Measurements from ENCODE around the gene NONO.
A peak's percentile ranks its signal among the peaks of the same experiment; 100 is the strongest.
"Not testable (repeated sequence)": the region's sequence is repeated elsewhere in the genome, so short reads cannot be mapped to it uniquely, and the experiment has no call there.

NONO gene

GRCh38 chrX:71254092-71254963, 29.1 kb upstream of the NONO start, which contains the start of gene ZMYM3:
TSS of gene ZMYM3 (minus strand) at chrX:71254140. CDS start at chrX:71253255, 885 bp downstream.
- Histone ChIP-seq H3K27ac (ENCODE audit: low read length) (peak within 1 kb of the TSS; percentile 56), H3K36me3 (ENCODE audit: insufficient read depth, low read depth, low read length) (peaks cover 18% of the 10 kb centered on the region), H3K4me3 (ENCODE audit: low read length) (peak within 1 kb of the TSS; percentile 90), H3K9me3 (ENCODE audit: insufficient read depth, low read depth, low read length) (no peaks in the 10 kb centered on the region), H3K4me1 (ENCODE audit: insufficient read depth, low read length) (peaks cover 3% of the 10 kb centered on the region; the same call in 1 of the 2 replicates), H3K9ac (ENCODE audit: low read depth, low read length) (peak within 1 kb of the TSS; percentile 90; the same call in 1 of the 2 replicates), H3K27me3 (ENCODE audit: insufficient read depth, low read length) (no peaks in the 10 kb centered on the region)

GRCh38 chrX:71256051-71256450, 27.4 kb upstream of the NONO start:
- Histone ChIP-seq H3K27me3 (ENCODE audit: insufficient read depth, low read length) (no peaks in the 10 kb centered on the region), H3K9me3 (ENCODE audit: insufficient read depth, low read depth, low read length) (no peaks in the 10 kb centered on the region), H3K9ac (ENCODE audit: low read depth, low read length) (peak overlapping the region; percentile 90; the same call in 1 of the 2 replicates), H3K27ac (ENCODE audit: low read length) (no peak overlapping the region), H3K4me3 (ENCODE audit: low read length) (no peak overlapping the region), H3K4me1 (ENCODE audit: insufficient read depth, low read length) (peaks cover 3% of the 10 kb centered on the region; the same call in 1 of the 2 replicates), H3K36me3 (ENCODE audit: insufficient read depth, low read depth, low read length) (peaks cover 1% of the 10 kb centered on the region; the same call in 1 of the 2 replicates)

GRCh38 chrX:71256856-71257255, 26.6 kb upstream of the NONO start:
- Histone ChIP-seq H3K27ac (ENCODE audit: low read length) (no peak overlapping the region), H3K36me3 (ENCODE audit: insufficient read depth, low read depth, low read length) (no peaks in the 10 kb centered on the region), H3K4me3 (ENCODE audit: low read length) (no peak overlapping the region), H3K9ac (ENCODE audit: low read depth, low read length) (no peak overlapping the region), H3K4me1 (ENCODE audit: insufficient read depth, low read length) (peaks cover 3% of the 10 kb centered on the region; the same call in 1 of the 2 replicates), H3K27me3 (ENCODE audit: insufficient read depth, low read length) (no peaks in the 10 kb centered on the region), H3K9me3 (ENCODE audit: insufficient read depth, low read depth, low read length) (no peaks in the 10 kb centered on the region)

GRCh38 chrX:71268624-71269023, 14.8 kb upstream of the NONO start:
- H3K27me3 ChIP-seq (ENCODE audit: insufficient read depth, low read length); H3K4me3 ChIP-seq (ENCODE audit: low read length); H3K27ac ChIP-seq (ENCODE audit: low read length); H3K9ac ChIP-seq (ENCODE audit: low read depth, low read length); H3K4me1 ChIP-seq (ENCODE audit: insufficient read depth, low read length); H3K36me3 ChIP-seq (ENCODE audit: insufficient read depth, low read depth, low read length); H3K9me3 ChIP-seq (ENCODE audit: insufficient read depth, low read depth, low read length): not testable (repeated sequence)

GRCh38 chrX:71269801-71270395, 13.5 kb upstream of the NONO start:
- H3K4me3 ChIP-seq (ENCODE audit: low read length): no peak overlapping the region
- no peaks in the 10 kb centered on the region for H3K27me3 ChIP-seq (ENCODE audit: insufficient read depth, low read length)
- no peaks in the 10 kb centered on the region for H3K36me3 ChIP-seq (ENCODE audit: insufficient read depth, low read depth, low read length)
- H3K27ac ChIP-seq (ENCODE audit: low read length): no peak overlapping the region
- H3K4me1 ChIP-seq (ENCODE audit: insufficient read depth, low read length): no peaks in the 10 kb centered on the region
- H3K9ac ChIP-seq (ENCODE audit: low read depth, low read length): no peak overlapping the region
- no peaks in the 10 kb centered on the region for H3K9me3 ChIP-seq (ENCODE audit: insufficient read depth, low read depth, low read length)

GRCh38 chrX:71272313-71272712, 11.1 kb upstream of the NONO start:
- not testable (repeated sequence) for H3K9me3 ChIP-seq (ENCODE audit: insufficient read depth, low read depth, low read length)

GRCh38 chrX:71281300-71281699, 2.1 kb upstream of the NONO start:
- not testable (repeated sequence) for H3K9me3 ChIP-seq (ENCODE audit: insufficient read depth, low read depth, low read length); H3K4me1 ChIP-seq (ENCODE audit: insufficient read depth, low read length); H3K4me3 ChIP-seq (ENCODE audit: low read length); H3K27me3 ChIP-seq (ENCODE audit: insufficient read depth, low read length); H3K9ac ChIP-seq (ENCODE audit: low read depth, low read length); H3K27ac ChIP-seq (ENCODE audit: low read length)
- H3K36me3 ChIP-seq (ENCODE audit: insufficient read depth, low read depth, low read length): peaks cover 22% of the 10 kb centered on the region; the same call in 1 of the 2 replicates

More at GRCh38 chrX:71272313-71272712, 11.1 kb upstream of the NONO start:
- H3K36me3 ChIP-seq (ENCODE audit: insufficient read depth, low read depth, low read length); H3K27ac ChIP-seq (ENCODE audit: low read length); H3K9ac ChIP-seq (ENCODE audit: low read depth, low read length); H3K4me3 ChIP-seq (ENCODE audit: low read length); H3K27me3 ChIP-seq (ENCODE audit: insufficient read depth, low read length); H3K4me1 ChIP-seq (ENCODE audit: insufficient read depth, low read length): not testable (repeated sequence)

GRCh38 chrX:71282514-71283402, 677 bp upstream of the NONO start:
- Histone ChIP-seq H3K4me3 (ENCODE audit: low read length) (peak overlapping the region; percentile 72), H3K27ac (ENCODE audit: low read length) (peak overlapping the region; percentile 80), H3K36me3 (ENCODE audit: insufficient read depth, low read depth, low read length) (peaks cover 34% of the 10 kb centered on the region; the same call in 1 of the 2 replicates), H3K27me3 (ENCODE audit: insufficient read depth, low read length) (no peaks in the 10 kb centered on the region), H3K9ac (ENCODE audit: low read depth, low read length) (peak overlapping the region; percentile 80; the same call in 1 of the 2 replicates), H3K9me3 (ENCODE audit: insufficient read depth, low read depth, low read length) (no peaks in the 10 kb centered on the region), H3K4me1 (ENCODE audit: insufficient read depth, low read length) (peaks cover 6% of the 10 kb centered on the region)

GRCh38 chrX:71285929-71286328, 2.5 kb downstream of the NONO start:
- H3K4me3 ChIP-seq (ENCODE audit: low read length): peak overlapping the region; percentile 97
- H3K36me3 ChIP-seq (ENCODE audit: insufficient read depth, low read depth, low read length): peaks cover 57% of the 10 kb centered on the region
- H3K27ac ChIP-seq (ENCODE audit: low read length): no peak overlapping the region
- H3K9ac ChIP-seq (ENCODE audit: low read depth, low read length): peak overlapping the region; percentile 100; the same call in 1 of the 2 replicates
- H3K27me3 ChIP-seq (ENCODE audit: insufficient read depth, low read length): no peaks in the 10 kb centered on the region
- H3K4me1 ChIP-seq (ENCODE audit: insufficient read depth, low read length): peaks cover 6% of the 10 kb centered on the region
- no peaks in the 10 kb centered on the region for H3K9me3 ChIP-seq (ENCODE audit: insufficient read depth, low read depth, low read length)

- Histone ChIP-seq H3K36me3 (ENCODE audit: insufficient read depth, low read depth, low read length) (peaks cover 88% of the 10 kb centered on the region), H3K9me3 (ENCODE audit: insufficient read depth, low read depth, low read length) (no peaks in the 10 kb centered on the region), H3K4me3 (ENCODE audit: low read length) (no peak overlapping the region), H3K9ac (ENCODE audit: low read depth, low read length) (no peak overlapping the region), H3K27ac (ENCODE audit: low read length) (no peak overlapping the region), H3K27me3 (ENCODE audit: insufficient read depth, low read length) (no peaks in the 10 kb centered on the region), H3K4me1 (ENCODE audit: insufficient read depth, low read length) (no peaks in the 10 kb centered on the region; the same call in 1 of the 2 replicates)
Measured at GRCh38 chrX:71291381-71291780, 7.9 kb downstream of the NONO start.

GRCh38 chrX:71292669-71293365, 9.4 kb downstream of the NONO start:
- Histone ChIP-seq H3K9ac (ENCODE audit: low read depth, low read length) (no peak overlapping the region), H3K4me3 (ENCODE audit: low read length) (no peak overlapping the region), H3K36me3 (ENCODE audit: insufficient read depth, low read depth, low read length) (peaks cover 91% of the 10 kb centered on the region), H3K4me1 (ENCODE audit: insufficient read depth, low read length) (no peaks in the 10 kb centered on the region), H3K9me3 (ENCODE audit: insufficient read depth, low read depth, low read length) (no peaks in the 10 kb centered on the region), H3K27me3 (ENCODE audit: insufficient read depth, low read length) (no peaks in the 10 kb centered on the region), H3K27ac (ENCODE audit: low read length) (no peak overlapping the region)
